NCI-H510A treated with DMSO at 0.1 percent for 48 hours (cell line): ENCODE data around the gene PIK3AP1.
A peak's percentile ranks its signal among the peaks of the same experiment; 100 is the strongest.

Source experiments
- DNase-seq: peaks from one replicate; lab custom pipeline; 2025; lab: John Stamatoyannopoulos, UW

Gene PIK3AP1

DNA sequence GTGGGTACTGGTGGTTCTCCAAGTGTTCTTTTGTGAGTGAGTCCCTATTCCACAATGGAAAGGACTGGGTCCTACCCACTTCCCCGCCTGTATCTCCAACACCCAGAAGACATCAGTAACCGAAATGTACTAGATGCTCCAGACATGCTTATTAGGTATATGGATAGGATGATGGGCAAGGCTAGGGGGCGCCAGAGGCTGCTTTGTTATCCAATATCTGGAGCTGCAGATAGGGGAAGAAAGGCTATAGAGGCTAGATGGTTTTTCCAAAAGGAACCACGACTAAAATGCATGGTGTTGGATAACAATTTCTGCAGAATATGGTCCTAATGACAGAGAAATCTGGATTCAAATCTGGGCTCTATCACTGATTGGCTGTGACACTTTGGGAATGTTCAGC, 77.3 kb downstream of the PIK3AP1 start:
- DNase-seq, result peak; percentile 50

DNA sequence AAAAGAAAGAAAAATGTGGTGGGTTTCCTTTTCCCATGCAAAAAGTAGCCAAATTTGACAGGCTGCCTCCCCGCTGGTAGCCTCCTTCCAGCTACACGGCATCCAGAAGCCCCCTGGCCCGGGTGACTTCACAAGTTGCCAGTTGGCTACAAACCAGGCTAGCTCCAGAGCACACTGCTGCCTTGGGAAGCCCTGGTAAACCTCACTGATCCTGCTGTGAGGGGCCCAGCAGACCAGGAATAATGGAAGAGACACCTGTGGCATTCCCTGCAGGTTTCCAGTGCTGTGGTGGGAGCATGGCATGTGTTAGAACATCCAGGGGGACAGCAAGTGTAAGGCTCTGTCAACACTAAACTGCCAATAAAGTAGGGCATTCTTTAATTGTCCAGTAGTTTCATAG, 77.8 kb downstream of the PIK3AP1 start:
- no peak for DNase-seq

DNA sequence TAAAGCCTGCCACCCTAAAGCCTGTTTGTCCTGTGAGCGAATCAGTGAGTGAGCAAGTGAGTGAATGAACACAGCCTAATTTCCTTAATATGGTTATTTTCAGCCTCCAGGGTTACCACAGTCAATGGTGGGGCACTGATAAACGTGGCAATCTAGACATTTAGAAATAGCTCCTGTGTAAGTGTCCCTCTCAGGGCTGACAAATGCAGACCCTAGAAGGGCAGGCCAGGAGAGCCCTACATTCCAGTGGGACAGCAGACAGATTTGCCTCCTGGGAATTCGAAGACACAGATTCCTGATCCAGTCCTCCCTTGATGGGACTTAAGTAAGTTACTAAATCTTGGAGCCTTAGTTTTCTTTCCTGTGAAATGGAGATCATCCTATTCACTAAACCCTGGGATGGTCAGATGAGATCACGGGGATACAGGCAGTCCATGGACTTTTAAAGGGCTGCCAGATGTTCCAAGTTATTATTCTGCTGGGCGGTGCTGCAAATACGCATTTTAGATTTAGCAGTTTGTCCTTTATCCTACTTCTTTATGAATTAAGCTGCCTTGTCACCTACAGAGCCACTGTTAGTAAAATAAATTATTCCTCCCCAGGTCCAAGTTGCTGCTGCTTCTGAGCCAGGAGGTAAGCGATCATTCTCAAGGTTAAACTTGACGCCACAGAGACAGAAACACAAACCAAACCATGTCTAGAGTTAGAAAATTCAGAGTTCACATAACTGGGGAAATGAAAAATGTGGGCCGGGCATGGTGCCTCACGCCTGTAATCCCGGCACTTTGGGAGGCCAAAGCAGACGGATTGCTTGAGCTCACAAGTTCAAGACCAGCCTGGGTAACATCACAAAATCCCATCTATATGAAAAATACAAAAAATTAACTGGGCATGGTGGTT, 78.7 kb downstream of the PIK3AP1 start:
- DNase-seq, result no peak

DNA sequence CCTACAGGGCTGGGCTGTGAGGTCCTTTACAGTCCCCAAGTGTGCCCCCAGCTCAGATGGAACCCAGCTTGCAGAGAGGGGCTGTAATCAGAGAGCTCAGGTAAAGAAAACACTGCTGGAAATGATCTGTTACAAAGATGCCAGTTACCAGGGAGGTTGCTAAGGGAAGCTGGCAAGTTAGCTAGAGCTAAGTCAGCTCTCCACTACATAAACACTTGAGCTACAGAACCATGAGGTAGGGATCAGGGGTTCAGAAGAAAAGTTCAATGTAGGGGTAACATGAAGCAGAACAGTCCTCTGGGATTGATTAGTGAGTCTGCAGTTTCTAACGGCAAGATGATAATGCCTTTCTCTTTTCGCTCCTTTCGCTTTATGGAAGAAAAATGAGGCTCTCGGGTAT, 80.4 kb downstream of the PIK3AP1 start:
- no peak for DNase-seq

DNA sequence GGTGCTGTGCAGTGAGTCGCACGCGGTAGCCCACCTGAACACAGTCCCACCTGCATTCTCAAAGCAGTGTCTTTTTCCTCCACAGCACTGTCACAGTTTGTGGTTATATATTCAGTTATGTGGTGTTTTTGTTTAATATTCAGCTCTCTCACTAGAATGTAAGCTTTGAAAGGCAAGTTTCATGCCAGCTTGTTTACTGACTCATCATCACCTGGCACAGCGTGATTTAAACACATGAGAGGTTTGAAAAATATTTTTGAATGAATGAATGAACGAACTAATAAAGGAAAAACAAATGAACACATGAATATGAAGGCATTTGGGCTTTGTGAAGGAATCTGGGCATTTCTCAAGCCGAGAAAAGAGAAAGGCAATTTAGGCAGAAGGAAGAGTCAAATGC, 81.6 kb downstream of the PIK3AP1 start:
- DNase-seq, result no peak

DNA sequence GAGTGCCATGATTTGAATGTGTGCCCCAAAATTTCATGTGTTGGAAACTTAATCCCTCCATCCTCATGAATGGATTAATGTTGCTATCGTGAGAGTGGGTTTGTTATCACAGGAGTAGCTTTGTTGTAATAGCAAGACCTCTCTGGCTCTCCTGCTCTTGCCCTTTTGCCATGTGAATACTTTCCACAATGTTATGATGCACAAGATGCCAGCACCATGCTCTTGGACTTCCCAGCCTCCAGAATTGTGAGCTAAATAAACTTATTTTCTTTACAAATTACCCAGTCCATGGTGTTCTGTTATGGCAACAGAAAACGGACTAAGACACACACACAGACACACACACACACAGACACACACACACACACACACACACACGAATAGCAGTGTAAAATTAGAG, 82.2 kb downstream of the PIK3AP1 start:
- DNase-seq, result no peak

DNA sequence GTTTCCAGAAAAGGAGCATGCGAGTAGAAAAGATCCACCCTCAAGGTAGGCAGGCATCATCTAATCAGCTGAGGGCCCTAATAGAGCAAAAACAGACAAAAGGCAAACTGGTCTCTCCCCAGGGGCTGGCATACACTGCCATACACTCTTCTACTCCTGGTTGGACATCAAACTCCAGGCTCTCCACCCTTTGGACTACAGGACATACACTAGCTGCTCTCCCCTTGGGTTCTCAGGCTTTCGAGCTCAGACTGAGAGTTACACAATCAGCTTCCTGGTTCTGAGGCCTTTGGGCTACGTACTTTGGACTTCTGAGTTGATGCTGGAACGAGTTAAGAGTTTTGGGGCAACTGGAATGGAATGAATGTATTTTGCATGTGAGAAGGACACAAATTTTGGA, 82.6 kb downstream of the PIK3AP1 start:
- DNase-seq, result no peak

DNA sequence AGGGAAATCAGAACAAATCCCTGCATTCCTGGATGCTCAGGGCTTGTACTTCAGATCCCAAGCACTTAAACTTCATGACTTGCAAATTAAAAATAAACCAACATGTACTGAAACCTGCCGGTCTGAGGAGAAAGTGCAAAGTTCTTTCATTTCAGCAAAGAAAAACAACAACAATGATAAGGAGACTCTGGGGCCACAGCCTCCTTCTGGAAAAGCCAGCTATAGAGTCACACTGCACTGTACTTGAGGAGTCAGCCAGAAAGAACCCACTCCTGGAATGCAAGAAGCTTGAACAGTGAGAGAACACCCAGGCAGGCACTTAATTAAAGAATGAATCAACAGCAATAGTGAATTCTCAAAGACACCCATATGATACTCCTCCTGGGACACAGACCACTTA, 83.8 kb downstream of the PIK3AP1 start:
- DNase-seq, result no peak

DNA sequence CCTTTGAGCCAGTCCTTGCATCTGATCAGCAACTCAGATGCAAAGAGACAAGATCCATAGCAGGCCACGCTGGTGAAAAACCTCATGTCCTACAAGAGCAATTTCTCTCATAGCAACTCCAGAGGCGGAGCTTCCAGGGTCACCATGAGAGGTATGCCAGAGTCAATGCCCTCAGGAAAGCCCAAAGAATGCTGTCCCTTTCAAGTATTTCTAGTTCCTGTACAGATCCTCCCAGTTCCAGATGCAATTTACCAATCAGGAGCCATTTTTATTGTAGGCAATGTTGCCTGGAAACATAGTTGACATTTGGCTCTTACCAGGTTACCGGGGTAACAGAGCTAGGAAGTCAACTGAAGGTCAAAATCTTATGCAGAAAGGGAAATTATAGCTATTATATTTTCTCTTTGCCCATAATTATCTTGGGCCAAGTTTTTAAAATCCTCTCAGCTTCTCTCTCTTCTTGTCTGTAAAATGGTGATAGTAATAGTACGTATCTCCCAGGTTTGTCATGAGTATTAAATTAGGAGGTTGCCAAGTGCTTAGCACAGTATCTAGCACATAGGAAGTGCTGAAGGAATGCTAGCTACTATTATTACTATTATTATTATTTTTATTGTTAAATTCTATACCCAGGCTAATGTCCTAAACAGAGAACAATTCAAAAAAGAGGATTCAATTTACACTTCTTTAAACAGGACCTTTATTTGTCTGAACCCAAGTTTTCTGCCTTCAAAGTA, 87.2 kb downstream of the PIK3AP1 start:
- peak; percentile 8 for DNase-seq

DNA sequence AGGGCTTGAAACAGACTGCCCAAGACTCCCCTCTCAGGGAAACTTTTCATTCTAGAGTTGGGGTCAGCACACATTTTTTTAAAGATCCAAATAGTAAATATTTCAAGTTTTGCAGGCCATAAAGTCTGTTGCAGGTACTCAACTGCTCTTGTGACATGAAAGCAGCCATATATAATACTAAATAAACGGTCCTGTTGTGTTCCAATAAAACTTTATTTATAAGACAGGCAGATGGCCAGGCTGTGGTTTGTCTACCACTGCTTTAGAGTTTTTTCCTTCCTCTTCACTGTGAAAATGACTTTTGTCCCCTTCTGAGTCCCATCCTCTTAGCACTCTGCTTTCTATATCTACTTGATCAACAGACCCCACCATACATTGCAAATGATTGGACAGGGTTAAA, 93.0 kb downstream of the PIK3AP1 start:
- DNase-seq, result no peak

DNA sequence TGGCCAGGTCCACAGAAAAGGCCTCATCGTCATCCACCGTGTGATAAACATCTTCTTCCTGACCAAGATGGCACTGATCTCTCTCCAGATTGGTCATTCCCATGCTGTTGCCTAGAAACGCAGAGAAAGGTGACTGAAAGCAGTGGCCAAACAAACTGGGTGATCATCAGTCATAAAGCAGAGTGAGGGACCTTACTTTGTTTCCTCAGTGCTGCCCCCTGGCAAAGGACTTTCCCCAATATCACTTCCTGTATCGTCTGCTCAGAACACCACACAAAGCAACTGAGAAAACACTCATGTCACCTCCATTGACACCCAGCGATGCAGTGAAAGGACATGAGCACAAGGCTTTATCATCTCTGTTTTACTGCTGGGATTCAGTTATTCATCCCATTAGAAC, 93.5 kb downstream of the PIK3AP1 start:
- DNase-seq, result no peak

DNA sequence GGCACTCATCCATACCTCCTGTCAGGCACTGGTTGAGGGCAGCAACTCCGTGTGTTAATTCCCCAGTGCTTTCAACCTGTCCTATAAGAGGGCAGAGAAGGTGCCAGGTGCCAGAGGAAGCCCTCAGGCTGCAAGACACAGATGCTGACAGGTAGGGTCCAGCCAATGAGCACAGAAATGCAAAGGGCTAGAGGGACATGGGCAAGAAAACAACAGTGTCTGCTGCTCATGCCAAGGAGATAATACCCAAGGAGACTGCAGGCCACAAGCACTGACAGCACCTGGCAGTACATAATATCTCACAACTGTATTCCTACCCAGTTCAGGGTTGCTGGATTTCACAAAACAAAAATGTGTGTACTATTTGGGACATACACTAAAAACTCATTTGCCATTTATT, 95.1 kb downstream of the PIK3AP1 start:
- DNase-seq, result no peak

DNA sequence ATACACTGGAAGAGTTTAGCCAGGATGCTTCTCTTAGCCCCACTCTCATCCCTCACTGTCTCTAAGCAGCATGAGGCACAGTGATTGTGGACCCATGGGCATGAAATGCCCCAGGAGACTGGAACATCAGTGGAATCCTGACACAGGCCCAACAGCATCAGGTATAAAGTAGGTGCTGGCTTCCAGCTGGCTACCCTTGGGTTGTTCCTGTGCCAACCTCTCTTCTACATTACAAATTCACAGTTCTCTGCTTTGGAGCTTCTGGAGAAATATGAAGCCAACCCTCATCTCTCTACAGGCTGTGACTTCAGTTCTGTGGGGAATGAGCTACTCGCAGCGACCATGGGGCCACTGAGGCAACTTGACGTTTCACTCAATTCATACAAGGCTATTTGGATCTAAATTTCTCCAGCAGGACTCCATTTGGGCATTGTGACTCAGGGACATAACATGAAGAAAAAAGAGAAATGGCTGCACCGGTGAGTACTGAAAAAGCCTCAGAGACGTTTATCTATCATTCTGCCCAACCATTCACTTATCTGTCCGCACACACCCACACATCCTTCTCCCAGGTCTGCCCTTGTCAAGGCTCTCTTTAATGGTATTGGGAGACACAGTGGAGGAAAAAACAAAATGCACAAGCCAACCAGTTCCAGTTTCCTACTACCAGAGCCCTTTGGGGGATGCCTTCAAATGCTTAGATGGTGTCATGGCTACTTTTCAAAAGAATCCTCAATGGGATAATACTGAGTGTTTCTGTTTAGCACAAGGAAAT, 98.1 kb downstream of the PIK3AP1 start:
- no peak for DNase-seq

DNA sequence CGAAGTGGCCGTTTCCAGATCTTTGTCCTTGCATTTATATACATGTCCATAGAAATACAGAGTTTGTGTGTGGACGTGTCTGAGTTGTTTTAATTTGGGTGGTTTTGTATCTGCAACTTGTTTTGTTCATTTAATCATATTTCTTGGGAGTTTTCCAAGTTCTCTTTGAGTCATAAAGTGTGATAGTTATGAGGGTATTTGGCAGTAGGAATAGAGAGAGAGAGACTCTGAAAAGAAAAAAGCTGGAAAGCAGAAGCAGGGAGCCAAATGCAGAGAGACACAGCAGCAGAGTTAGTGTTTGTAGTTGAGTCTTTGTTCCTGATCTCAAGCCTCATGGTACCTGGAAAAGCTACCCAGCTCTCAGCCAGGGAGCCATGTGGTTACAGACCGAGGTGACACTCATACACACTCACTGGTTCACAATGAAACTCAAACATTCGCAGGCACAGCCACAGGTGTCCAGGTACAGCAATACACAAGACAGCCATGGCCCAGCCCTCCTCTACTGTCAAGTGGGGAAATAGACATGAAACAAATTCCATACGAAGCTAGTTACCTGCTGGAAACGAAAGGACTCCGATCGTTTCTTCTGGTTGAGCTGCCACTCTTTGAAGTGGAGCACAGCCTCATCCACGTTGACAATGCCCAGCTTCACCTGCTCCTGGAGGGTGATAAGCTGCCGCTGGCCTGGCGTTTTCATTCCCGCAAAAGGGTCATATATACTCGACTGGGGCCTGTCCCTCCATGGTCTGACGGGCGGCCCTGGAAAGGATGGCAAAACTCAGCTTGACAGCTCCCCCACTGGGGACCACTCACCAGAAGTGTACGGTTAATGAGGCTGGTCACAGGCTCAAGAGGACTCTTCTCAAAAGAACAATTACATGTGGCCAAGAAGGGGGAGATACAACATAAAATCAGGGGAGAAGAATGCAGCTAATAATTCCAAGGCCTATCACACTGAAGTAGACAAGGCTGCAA, 100.2 kb downstream of the PIK3AP1 start:
- DNase-seq, result peak; percentile 81

DNA sequence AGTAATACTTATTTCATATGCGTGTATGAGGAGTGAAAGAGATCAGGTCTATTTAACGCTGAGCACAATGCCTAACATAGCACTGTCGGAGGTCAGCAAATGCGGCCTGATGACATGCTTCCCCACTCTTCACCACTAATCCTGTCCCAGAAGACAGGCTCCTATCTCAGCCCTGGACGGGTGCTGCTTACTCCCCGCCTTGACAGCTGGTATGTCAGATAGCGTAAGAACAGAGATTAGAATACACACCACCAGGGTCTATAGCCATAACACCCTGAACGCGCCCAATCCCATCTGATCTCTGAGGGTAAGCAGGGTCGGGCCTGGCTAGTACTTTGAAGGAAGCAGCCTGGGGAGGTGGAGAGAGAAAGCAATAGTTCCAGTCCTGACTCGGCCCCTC, 101.2 kb downstream of the PIK3AP1 start:
- DNase-seq, result no peak

DNA sequence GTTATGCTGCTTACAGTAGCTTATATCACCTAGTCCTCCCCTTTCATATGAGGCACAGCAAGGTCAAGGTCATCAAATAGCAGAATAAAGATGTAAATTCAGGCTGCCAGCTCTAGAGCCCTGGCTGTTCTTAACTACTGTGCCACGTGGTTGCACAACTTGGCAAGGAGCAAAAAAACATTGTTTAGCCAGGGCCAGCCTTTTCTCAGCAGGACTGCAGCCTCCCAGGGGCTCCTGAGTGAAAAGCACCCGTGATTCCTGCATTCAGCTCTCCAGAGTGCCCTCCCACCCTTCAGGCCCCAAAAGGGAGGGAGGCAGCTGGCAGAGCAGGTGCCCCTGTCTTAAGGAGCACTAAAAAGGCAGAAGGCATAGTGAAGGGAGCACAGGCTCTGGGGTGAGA, 101.7 kb downstream of the PIK3AP1 start:
- DNase-seq, result no peak

DNA sequence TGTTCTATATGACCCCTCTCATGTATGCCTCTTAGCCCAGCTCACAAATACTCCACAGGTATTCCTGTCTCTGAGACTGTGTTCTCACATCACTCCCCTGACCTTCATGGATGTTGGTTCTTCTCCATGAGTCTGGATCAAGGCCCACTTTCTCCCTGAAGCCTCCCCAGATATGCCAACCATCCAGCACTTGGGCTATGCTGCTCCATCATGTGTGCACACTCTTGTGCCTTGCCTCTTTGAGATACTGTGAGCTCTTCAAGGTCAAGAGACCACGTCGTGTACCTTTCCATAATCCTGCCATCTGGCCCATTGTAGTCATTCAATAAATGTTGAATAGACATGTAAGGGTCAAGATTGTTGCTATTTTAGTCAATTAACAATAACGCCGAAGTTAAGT, 103.4 kb downstream of the PIK3AP1 start:
- DNase-seq, result no peak

DNA sequence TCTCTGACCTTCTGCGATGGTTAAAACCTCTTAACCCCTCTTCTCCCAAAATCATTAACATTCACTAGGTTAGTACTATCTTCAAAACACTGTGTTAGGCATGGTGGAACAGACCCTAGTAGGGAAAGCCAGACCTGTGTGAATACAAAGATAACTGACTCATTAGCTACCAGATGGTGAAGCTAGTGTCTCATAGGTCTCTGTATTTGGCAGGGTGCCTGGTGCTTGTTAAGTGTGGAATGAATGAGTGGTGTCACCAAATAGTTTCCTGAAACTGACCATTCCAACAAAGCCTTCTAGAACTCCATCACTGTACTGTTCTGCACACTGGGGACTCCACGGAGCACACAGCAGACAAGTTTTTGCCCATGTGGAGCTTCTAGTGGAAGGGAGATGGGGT, 105.8 kb downstream of the PIK3AP1 start:
- peak; percentile 15 for DNase-seq

DNA sequence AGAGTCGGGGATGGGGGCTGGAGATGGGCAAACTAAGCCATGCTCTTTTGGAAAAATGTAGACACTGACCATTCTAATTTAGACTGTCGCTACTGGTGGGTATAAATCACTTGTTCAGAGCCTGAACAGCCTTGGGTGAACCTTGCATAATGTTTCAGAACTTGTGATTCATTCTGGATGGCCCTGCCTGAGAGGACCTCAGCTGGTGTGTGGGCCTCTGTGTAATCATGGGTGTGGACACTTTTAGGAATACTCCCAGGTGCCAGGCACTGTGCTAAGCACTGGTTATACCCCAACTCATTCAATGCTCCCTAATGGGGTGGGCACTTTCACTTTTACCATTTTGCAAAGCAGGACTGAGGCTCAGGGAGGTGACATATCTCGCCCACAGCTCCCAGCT, 106.7 kb downstream of the PIK3AP1 start:
- no peak for DNase-seq

DNA sequence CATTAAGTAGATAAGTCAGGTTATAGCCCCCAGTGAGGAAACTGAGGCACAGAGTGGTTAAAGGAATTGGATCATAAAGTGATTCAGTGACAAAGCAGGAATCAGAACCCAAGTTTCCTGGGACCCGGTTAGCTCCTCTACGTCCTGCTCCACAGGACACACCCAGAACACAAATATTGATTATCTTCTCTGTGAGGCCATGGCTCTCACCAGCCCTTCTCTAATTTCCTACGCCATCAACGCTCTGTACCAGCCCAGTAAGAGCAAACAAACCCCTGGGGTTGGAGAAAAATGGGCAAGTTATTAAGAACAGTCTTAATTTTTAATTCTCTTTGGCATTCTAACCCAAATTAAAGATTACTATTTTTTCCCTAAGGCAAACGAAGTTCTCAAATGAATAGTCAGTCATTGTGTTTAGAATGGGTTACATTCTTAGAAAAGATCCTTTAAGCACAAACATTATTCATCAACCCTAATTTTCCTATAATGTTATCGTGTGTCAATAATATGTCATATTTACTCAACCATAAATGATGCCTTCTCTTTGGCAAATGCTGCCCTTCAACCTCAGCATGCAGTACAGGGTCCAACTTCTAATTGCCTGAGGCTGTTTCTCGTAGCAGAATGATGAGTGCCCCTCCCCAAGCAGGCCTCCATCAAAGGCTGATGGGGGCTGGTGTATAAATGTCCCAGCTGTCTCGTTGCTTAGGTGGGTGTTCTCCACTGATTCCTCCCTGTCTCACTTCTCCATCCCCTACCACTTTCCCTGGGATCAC, 108.1 kb downstream of the PIK3AP1 start:
- DNase-seq, result peak; percentile 33

DNA sequence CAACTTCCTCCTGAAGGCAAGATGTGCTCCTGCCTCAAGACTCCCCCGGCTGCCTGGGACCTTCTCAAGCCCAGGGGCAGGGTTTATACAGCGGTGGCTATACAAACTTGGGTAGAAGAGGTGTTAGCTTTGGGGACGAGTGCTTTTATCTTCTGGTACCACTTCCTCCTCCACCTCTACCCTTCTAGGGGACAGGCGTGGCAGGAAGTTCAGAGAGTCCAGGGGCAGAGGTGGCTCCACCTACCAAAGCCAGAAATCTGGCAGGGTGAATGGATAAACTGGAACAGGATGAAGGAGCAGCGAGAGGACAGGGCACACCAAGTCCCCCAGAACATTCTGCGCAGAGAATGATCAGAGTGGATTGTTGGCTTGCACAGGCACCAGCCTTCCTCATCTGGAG, 109.5 kb downstream of the PIK3AP1 start:
- no peak for DNase-seq
